ENCODE data around the gene RPN1.
"Not testable (repeated sequence)": the region's sequence is repeated elsewhere in the genome, so short reads cannot be mapped to it uniquely, and the experiment has no call there.

RPN1 gene

DNA sequence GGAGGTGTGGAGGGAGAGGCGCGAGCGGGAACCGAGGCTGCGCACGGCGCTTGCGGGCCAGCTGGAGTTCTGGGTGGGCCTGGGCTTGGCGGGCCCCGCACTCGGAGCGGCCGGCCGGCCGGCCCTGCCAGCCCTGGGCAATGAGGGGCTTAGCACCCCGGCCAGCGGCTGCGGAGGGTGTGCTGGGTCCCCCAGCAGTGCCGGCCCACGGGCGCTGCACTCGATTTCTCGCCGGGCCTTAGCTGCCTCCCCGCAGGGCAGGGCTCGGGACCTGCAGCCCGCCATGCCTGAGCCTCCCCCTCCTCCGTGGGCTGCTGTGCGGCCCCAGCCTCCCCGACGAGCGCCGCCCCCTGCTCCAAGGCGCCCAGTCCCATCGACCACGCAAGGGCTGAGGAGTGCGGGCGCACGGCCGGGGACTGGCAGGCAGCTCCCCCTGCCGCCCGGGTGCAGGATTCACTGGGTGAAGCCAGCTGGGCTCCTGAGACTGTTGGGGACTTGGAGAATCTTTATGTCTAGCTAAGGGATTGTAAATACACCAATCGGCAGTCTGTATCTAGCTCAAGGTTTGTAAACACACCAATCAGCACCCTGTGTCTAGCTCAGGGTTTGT is 2.9 kb upstream of the RPN1 start:
- DNase-seq (ENCODE audit: low read depth in 1 of 2, low spot score in 1 of 2) = not testable (repeated sequence)

GRCh38 chr3:128648940-128649663 is 1.5 kb downstream of the RPN1 start:
- DNase-seq (ENCODE audit: low read depth in 1 of 2, low spot score in 1 of 2) = no peak

DNA sequence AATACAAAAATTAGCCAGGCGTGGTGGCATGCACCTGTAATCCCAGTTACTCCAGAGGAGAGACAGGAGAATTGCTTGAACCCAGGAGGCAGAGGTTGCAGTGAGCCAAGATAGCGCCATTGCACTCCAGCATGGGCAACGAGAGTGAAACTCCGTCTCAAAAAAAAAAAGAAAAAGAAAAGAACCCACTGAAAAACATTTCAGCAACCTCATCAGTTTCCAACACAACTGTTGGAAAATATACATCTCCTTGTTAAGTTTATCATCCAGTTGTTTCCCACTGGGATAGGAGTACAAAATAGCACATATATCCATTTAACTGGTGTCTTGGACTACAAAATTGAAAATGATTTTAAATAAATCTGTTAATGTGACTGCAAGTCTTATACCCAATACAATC is 2.2 kb downstream of the RPN1 start:
- no peak for DNase-seq (ENCODE audit: low read depth in 1 of 2, low spot score in 1 of 2)

GRCh38 chr3:128647307-128647706 is 3.3 kb downstream of the RPN1 start:
- no peak for DNase-seq (ENCODE audit: low read depth in 1 of 2, low spot score in 1 of 2)

GRCh38 chr3:128634075-128634611 is 16.5 kb downstream of the RPN1 start:
- no peak for DNase-seq (ENCODE audit: low read depth in 1 of 2, low spot score in 1 of 2)

GRCh38 chr3:128632301-128632700 is 18.3 kb downstream of the RPN1 start:
- no peak for DNase-seq (ENCODE audit: low read depth in 1 of 2, low spot score in 1 of 2)

DNA sequence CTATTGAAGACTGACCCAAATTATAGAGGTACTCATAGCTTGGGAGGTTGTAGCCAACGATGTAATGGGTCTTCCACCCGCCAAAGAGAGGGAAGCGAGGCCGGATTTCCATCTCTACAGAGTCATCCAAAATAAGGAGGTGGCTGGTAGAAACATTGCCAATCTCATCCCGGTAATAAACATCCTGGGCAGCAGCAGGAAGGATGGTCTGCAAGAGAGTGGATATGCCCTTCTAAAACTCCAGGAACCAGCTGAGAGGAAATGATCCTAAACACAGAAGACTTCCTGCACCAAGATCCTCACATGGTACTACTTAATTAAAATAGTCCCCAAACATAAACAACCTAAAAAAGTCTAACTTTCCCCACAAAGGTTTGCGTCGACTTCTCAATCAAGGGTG is 20.7 kb downstream of the RPN1 start:
- DNase-seq (ENCODE audit: low read depth in 1 of 2, low spot score in 1 of 2) = no peak

GRCh38 chr3:128625409-128625945 is 25.1 kb downstream of the RPN1 start:
- no peak for DNase-seq (ENCODE audit: low read depth in 1 of 2, low spot score in 1 of 2)

DNA sequence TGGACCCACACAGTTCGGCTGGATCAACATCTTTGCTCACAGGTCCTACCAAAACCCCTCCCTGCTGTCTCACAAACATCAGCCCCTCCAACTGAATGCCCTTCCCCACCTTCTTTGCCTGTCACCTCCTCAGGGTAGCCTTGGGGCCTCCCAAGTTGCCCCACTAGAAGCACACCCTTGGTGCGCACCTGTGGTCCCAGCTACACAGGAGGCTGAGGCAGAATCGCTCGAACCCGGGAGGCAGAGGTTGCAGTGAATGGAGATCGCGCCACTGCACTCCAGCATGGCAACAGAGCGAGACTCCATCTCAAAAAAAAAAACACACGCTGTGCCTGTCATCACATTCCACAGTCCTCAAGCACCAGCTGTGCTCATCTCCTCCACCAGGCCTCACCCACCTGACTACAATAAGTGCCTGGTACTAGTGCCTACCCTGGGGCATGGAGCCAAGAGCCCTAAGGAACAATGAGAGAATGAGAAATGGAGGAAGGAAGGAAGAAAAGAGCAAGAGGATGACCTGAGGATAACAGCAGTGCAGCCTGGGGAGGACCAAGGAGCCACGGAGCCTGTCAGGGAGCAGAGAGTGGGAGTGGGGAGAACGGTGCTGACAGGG is 26.0 kb downstream of the RPN1 start:
- DNase-seq (ENCODE audit: low read depth in 1 of 2, low spot score in 1 of 2) = no peak

DNA sequence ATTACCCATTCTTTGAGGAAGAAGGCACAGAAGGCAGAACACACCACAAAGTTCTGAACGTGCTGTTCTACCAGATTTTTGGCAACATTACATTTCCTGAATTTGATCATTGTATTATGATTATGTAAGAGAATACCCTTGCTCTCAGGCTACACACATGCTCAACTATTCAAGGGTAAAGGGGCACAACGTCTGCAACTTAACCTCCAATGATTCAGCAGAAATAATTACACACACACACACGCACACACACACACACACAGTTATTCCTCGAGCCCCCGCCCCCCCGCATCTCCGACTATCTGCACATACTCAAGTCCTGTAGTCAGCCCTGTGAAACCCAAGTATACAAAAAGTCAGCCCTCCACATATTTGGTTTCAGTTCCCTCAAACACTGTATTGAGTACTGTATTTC is 26.8 kb downstream of the RPN1 start:
- DNase-seq (ENCODE audit: low read depth in 1 of 2, low spot score in 1 of 2) = no peak

DNA sequence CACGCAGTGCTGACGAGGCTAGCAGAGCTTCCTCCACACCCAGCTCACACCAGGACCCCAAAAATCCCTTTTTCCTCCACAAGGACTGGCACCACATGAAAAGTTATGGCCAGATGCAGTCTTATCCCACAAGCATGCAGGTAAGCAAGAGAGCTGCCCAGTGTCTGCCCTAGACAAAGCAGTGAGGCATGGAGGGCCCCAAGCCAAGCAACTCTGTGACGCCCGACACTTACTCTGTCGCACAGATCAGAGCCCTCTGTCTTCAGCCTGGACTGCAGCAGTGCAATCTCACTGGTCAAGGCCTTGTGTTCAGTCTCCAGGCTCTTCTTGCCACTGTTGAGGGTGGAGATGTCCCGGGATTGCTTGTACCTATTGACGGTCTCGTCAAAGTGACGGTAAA is 28.7 kb downstream of the RPN1 start:
- no peak for DNase-seq (ENCODE audit: low read depth in 1 of 2, low spot score in 1 of 2)

DNA sequence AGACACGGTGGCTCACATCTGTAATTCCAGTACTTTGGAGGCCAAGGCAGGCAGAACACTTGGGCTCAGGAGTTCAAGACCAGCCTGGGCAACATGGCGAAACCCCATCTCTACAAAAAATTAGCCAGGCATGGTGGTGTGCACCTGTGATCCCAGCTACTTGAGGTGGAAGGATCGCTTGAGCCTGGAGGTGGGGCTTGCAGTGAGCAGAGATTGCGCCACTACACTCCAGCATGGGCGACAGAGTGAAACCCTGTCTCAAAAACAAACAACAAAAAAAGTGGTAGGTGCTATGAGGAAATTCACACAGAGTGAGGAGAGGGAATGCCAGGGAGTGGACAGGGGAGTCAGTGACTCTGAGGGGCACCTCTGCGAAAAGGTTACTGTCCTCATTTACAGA is 29.4 kb downstream of the RPN1 start:
- DNase-seq (ENCODE audit: low read depth in 1 of 2, low spot score in 1 of 2) = no peak

GRCh38 chr3:128620268-128620691 is 30.3 kb downstream of the RPN1 start:
- no peak for DNase-seq (ENCODE audit: low read depth in 1 of 2, low spot score in 1 of 2)

- no peak for DNase-seq (ENCODE audit: low read depth in 1 of 2, low spot score in 1 of 2)
Measured at GRCh38 chr3:128619146-128619890, 31.3 kb downstream of the RPN1 start.

- no peak for DNase-seq (ENCODE audit: low read depth in 1 of 2, low spot score in 1 of 2)
Measured at GRCh38 chr3:128618398-128618726, 32.3 kb downstream of the RPN1 start.

DNA sequence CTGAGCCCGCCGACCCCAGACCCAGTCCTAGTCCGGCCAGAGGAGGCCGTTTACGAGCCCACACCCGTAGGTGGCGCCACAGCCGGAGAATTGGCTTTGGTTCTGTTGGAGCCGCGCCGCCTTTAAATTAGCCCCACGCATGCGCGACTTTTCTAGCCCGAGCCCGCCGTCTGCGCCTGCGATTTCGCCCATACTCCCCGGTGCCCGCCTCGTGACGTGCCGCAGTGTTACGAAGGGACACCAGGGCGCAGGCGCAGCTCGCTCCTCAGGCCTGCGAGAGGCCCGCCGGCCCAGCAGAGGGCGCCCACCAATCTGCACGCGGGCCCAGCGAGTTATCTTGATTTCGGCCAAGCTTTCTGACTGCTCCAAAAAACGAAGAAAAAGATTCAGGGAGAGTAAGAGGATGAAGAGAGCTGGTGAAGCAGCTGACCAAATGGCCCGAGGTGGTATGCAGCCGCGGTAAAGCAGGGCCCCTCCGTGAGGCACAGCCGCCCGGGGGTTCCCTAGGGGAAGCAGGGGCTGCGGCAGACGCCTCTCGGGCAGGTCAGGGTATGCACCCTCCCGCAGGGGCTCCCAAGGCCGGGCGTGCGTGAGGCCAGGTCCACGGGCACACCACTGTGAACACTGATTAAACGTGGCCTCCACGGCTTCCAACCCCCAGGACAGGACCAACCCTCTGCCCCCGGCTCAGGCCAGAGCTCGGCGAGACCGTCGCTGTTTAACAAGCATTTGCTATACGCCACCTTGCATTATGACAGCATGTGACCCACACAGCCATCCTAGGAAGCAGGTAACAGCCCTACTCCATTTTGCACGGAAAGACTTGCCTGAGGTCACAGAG is 32.8 kb downstream of the RPN1 start:
- peak; percentile 94 to 96 for DNase-seq (ENCODE audit: low read depth in 1 of 2, low spot score in 1 of 2)

GRCh38 chr3:128617270-128617556 is 33.4 kb downstream of the RPN1 start:
- DNase-seq (ENCODE audit: low read depth in 1 of 2, low spot score in 1 of 2) = no peak

DNA sequence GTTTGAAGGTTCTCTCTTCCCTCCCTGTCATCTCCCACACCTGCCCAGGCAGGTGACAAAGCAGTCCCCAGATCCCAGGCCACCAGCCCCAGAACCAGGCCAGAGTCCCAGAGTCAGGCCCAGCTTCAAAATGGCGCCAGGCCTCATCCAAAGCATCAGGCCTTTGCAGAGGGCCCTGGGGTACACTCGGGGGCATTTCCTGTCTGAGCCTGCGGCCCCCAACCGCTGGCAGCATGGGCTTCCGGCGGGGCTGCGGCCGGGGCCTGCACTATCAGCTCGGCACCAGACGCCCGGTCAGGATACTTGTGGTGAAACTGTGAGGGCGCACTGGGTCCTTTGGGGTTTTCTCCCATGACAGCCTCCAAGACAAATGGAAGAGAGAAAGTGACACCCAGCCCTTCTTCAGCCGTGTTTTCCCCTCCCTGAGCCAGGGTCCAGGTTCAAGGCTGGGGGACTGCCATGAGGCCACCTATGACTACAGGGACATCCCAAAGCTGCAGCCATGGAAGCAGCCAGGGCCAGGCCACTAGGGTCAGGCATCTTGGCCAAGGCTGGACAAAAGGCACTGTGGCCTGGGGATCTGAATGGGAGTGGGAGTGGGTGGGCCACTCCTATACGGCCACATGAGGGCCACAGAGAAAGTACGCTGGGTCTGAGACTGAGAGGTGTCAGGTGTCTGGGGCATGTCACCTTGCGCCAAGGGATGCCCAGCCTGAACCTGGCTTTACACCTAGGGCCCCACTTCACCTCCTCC is 33.9 kb downstream of the RPN1 start:
- no peak for DNase-seq (ENCODE audit: low read depth in 1 of 2, low spot score in 1 of 2)

DNA sequence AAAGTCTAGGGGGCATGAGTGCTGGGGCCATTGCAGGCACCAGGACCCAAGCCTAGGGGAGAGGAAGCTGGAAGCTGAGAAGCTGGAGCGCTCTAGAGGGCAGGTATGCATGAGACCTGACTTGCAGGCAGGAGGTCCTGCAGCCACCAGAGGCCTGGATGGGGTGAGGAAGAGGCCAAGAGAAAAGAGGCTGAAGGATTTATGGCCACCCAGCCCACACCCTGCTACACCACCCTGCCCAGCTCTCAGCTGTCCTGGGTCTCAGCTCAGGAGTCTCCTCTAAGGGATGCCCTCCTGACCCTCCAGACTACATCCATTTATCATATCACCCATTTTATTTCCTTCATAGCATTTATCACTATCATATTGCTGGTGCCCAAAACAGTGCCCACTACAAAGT is 36.5 kb downstream of the RPN1 start:
- DNase-seq (ENCODE audit: low read depth in 1 of 2, low spot score in 1 of 2) = no peak

All from activated T-helper 1 cell treated with anti-CD3 and anti-CD28 coated beads, Interleukin-2, amount 50 U/mL, for 16 hours (primary cell).